GM12801 (cell line): ENCODE results near the gene TMEM187.

ENCODE experiments used
- TF ChIP-seq, protein P1 (sequence below): IDR thresholded peaks from one replicate; pipeline ENCODE4 v1.5.1; 2011; ENCODE audit warnings: control low read depth; ENCODE audit not compliant: insufficient read length; ENCODE audit errors: extremely low read depth

The TMEM187 gene

DNA sequence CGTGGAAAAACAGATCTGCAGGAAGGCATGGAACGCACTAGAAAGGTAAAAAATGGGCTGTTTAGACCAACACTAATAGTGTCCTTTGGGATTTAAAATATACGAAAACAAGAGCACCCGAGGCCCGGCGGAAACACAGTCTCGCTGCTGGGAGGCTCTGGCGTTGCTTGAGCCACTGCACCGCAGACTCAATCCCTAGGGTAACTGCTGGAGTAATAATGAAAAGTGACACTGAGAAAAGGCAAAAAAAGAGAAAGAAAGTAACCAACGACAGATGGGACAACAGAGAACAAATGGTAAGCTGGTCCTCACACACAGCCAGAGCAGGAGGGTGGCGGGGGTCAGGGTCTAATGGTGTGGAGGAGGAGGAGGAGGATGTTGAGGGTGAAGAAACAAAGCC, 31.8 kb downstream of the TMEM187 start:
- TF ChIP-seq, protein P1, sequence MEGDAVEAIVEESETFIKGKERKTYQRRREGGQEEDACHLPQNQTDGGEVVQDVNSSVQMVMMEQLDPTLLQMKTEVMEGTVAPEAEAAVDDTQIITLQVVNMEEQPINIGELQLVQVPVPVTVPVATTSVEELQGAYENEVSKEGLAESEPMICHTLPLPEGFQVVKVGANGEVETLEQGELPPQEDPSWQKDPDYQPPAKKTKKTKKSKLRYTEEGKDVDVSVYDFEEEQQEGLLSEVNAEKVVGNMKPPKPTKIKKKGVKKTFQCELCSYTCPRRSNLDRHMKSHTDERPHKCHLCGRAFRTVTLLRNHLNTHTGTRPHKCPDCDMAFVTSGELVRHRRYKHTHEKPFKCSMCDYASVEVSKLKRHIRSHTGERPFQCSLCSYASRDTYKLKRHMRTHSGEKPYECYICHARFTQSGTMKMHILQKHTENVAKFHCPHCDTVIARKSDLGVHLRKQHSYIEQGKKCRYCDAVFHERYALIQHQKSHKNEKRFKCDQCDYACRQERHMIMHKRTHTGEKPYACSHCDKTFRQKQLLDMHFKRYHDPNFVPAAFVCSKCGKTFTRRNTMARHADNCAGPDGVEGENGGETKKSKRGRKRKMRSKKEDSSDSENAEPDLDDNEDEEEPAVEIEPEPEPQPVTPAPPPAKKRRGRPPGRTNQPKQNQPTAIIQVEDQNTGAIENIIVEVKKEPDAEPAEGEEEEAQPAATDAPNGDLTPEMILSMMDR = no peak

DNA sequence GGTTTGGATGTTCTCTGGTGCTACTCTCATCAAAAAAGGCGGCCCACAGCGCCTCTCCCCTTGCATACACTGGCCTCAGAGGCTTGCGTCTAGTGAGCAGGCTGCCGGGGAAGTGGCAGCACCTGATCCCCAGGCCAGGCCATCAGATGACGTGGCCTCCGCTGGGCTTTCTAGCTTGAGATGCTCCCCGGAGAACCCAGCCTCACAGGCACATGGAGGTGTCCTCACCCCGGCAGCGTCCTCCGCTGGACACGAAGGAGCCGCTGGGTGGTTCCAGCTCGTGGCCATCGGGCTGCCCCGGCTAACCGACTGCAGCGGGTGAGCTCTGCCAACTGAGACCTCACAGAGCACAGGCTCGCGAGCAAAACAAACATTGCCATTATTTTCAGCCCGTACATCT, 34.4 kb downstream of the TMEM187 start:
- TF ChIP-seq, protein P1 = no peak

DNA sequence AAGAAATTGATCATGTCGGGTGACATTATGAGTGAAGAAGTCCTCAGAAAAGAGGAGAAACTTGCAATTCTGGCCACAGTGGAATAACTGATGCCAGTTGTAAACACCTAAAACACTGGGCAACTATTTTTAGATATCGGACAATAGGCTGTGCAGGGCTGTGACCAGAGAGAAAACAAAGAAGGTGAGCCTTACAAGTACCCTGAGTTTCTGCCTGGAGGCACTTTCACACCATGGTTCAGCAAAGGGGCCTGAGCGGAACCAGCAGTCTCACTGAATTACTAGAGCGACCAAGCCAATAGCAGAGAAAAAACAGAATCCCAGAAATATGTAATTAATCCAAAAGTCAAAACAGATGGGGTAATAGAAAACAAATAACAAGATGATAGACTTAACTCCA, 36.0 kb downstream of the TMEM187 start:
- TF ChIP-seq, protein P1 = no peak

DNA sequence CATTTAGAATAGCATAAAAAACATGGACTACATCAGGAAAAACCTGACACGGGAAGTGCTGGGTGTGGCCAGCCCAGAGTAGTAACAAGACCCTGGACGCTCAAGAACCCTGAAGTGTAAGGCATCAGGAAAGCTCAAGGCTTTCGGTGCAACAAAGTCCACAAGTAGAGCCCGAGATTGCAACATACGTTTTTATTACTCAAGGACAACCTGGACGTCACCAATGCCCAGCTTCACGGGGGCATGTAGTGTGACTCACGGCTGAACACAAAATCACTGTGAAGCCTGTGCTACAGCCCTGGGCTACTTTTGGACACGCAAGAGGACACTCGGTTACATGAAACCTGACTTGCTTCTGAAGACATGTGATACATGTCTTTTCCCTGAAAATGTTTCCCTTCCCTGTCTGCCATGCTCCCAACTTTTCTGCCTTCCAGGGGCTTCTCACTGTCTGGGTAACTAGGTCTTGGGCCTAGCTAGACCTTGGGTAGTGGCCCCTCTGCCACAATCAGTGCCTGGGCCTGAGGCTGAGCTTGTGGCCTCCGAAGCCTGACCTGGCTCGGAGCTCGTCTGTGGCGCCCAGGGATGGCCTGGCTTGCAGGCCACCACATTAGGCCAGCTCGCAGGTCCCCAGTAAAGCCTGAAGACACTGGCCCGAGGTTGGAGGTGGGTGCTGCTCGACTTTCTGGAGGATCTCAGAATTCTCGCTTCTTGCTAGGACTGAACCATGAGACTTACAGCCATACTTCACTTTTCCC, 38.0 kb downstream of the TMEM187 start:
- TF ChIP-seq, protein P1 = no peak

DNA sequence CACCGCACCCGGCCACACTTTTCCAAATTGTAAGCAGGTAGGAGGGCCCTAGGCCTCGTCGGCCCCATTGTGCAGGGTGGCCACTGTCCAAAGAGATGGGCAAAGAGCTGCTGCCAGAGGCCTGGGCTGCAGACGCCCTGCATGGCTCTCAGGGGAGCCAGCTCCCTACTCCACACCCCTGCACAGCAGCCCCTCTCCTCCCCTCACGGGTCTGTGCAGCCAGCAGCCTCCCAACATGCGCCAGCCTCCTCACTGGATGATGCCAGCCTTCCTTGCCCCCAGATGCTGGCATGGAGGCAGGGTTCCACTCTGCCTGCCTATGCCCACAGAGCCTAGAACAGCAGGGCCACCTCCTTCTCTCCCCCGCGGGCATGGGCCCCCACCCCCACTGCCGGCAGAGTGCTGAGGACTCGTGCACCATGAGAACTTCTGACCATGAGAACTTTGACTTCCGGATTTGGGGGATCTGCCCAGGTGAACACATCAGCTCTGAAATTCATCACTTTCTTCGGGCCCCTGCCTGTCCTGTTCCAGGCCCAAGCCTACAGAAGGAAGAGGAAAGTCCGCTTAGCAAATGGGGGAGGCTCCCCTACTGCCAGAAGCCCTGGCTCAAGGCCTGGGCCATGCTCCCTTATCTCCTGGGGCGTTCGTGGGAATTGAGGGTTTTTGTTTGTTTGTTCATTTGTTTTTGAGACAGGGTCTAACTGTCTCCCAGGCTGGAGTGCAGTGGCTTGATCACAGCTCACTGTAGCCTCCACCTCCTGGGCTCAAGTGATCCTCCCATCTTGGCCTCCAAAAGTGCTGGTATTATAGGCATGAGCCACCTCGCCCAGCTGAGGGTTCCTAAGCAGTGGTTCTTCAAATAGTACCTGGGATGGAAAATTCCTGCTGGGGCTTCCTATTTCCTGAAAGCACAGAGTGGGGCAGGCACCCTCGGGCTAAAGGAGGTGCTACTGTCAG, 39.1 kb downstream of the TMEM187 start:
- TF ChIP-seq, protein P1 = no peak

DNA sequence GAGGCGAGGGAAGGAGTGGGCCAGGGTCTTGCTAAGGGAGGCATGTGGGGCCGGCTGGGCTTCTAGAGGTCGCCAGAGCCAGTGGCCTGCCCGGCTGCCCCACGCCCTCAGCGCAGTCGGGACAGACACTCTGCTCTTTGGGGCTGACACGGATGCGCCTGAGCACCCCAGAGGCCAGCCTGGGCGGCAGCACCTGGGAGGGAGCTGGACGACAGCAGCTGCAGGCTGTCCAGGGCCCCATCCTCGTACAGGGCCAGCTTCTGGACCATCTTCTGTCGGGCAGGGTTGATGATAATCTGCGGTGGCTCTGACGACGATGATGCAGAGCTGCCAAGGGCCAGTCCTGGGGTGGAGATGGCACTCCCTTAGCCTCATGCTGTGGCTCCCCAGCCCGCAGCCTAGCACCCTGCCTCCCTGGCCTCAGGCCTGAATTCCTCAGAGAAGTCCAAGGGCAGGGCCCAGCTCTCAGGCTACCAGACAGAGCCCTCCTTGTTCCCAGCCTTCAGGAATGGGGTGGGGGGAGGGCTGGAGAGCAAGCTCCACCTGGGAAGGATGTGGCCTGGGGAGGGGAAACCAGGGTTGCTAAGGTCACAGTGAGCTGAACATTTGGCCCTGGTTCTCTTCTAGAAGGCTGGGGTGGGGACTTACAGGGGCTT, 39.9 kb downstream of the TMEM187 start:
- TF ChIP-seq, protein P1 = no peak

DNA sequence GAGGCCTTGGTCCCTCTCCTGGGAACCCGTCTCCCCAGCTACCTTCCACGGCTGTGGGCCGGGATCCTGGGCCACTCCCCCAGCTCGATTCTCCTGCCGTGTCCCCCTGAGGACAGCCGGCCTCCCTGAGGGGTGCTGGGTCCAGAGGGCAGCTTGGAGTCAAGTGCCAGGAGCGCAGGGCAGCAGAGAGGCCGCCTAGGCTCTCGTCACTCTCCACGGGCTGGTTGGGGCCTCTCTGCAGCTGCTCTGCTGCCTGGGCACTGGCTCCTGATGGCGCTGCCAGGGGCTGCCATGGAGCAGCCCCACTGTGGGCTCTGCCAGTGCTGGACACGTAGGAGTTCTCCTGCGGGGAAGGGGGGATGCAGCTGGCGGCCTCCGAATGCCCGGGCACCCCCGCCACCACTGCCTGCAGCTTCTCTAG, 40.5 kb downstream of the TMEM187 start:
- TF ChIP-seq, protein P1 = no peak
